Large intestine (tissue), 3 donors: ENCODE data around the gene UFSP2. TPM values are rescaled to one million over a fixed set of nuclear protein-coding genes. Genes with fewer than 3 reads are reported as not detected.
A peak's percentile ranks its signal among the peaks of the same experiment; 100 is the strongest.

Experiments used
- DNase-seq, 2 donors: peaks; one replicate each; pipeline versions ENCODE4 v3.0.0 to v3.0.0-alpha.2; 2013
- H3K27ac ChIP-seq: one replicate; pipeline ENCODE4 v1.5.1; 2013; ENCODE audit warnings: low read length
- H3K27me3 ChIP-seq: 2 replicates; pipeline ENCODE4 v1.6.1; 2013; ENCODE audit warnings: low read length; ENCODE audit not compliant: control insufficient read depth, insufficient read depth
- H3K36me3 ChIP-seq: 2 replicates; pipeline ENCODE4 v1.6.1; 2013; ENCODE audit warnings: low read length; ENCODE audit not compliant: control insufficient read depth, insufficient read depth
- H3K4me1 ChIP-seq: one replicate; pipeline ENCODE4 v1.6.1; 2013; ENCODE audit warnings: low read length; ENCODE audit not compliant: control insufficient read depth, insufficient read depth
- H3K4me3 ChIP-seq: one replicate; pipeline ENCODE4 v1.5.1; 2013; ENCODE audit warnings: low read length
- H3K9me3 ChIP-seq: one replicate; pipeline ENCODE4 v1.6.1; 2013; ENCODE audit warnings: mild to moderate bottlenecking, low read depth, low read length, moderate library complexity; ENCODE audit not compliant: control insufficient read depth
- WGBS: methylation state at CpG from one replicate; pipeline ENCODE4 v1.1.5; 2013; ENCODE audit warnings: low lambda C conversion rate; ENCODE audit not compliant: insufficient coverage; 5-methylcytosine and 5-hydroxymethylcytosine counted together
- polyA plus RNA-seq: library from polyadenylated mRNA; unstranded; fragments of 120-200 nt; gene quantifications from one replicate; pipeline ENCODE4 v1.2.1, GENCODE V29; 2013

Gene UFSP2
- polyA plus RNA-seq, 1 donor, result 30.0 TPM

- Histone ChIP-seq H3K36me3 (no peaks in the 10 kb centered on the region), H3K4me1 (no peaks in the 10 kb centered on the region), H3K4me3 (no peak overlapping the region), H3K27ac (no peak overlapping the region), H3K27me3 (peaks cover 2% of the 10 kb centered on the region), H3K9me3 (no peaks in the 10 kb centered on the region)
- DNase-seq, result no peak
Observed at GRCh38 chr4:185435466-185435865, 9.7 kb upstream of the UFSP2 start.

DNA sequence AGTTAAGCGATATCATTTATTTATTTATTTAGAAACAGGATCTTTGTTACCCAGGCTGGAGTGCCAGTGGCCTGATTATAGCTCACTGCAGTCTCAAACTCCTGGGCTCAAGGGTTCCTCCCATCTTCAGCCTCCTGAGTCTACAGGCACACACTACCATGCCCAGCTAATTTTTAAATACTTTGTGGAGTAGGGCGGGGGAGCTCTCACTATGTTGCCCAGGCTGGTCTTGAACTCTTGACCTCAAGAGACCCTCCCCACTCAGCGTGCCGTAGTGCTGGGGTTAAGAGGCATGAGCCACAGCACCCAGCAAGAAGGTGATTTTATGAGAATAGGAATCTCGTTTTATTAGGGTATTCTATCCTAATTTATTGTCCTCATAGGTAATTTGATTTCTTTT is 3.9 kb upstream of the UFSP2 start:
- Histone ChIP-seq H3K4me3 (no peak overlapping the region), H3K36me3 (no peaks in the 10 kb centered on the region), H3K27ac (no peak overlapping the region), H3K27me3 (no peaks in the 10 kb centered on the region), H3K4me1 (peaks cover 6% of the 10 kb centered on the region), H3K9me3 (no peaks in the 10 kb centered on the region)
- no peak for DNase-seq
- WGBS, result 100% methylated on average over 1 of the region's 5 CpGs

DNA sequence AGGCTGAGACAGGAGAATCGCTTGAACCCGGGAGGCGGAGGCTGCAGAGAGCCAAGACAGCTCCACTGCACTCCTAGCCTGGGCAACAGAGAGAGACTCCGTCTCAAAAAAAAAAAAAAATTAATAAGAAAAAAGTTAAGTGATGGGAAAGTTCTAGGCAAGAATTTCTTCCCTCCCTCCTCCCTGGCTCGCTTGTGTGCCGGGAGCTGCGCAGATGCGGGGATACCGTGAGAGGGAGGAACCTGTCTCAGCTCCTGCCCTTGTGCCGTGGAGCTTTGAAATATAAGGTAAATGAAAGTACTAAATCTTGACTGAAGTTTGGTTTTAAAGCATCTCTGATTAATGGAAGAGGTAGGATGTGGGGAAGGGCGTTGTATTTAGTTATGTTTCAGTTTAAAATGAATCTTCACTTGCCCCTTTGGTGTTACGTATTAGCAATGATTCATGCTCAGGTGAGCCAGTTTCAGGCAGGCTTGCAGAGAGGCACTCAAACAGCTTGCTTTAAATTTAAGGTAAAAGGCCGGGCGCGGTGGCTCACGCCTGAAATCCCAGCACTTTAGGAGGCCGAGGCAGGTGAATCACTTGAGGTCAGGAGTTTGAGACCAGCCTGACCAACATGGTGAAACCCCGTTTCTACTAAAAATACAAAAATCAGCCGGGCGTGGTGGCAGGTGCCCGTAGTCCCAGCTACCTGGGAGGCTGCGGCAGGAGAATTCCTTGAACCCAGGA is 1.4 kb upstream of the UFSP2 start:
- DNase-seq, result no peak
- peaks cover 2% of the 10 kb centered on the region for H3K36me3 ChIP-seq
- H3K9me3 ChIP-seq, result no peaks in the 10 kb centered on the region
- no peak overlapping the region for H3K27ac ChIP-seq
- peaks cover 6% of the 10 kb centered on the region for H3K4me1 ChIP-seq
- WGBS, result 90% methylated on average over 2 of the region's 22 CpGs
- H3K4me3 ChIP-seq, result no peak overlapping the region
- no peaks in the 10 kb centered on the region for H3K27me3 ChIP-seq

- WGBS, result 0% methylated on average over 2 of the region's 13 CpGs
- Histone ChIP-seq H3K27me3 (no peaks in the 10 kb centered on the region), H3K36me3 (peaks cover 12% of the 10 kb centered on the region), H3K4me3 (peak overlapping the region; percentile 94), H3K9me3 (no peaks in the 10 kb centered on the region), H3K4me1 (peaks cover 6% of the 10 kb centered on the region), H3K27ac (peak overlapping the region; percentile 66)
- DNase-seq, result no peak
Observed at GRCh38 chr4:185424905-185425646, 688 bp downstream of the UFSP2 start.

GRCh38 chr4:185421366-185422124 is 4.2 kb downstream of the UFSP2 start:
- DNase-seq, result no peak
- H3K4me3 ChIP-seq, result no peak overlapping the region
- no peaks in the 10 kb centered on the region for H3K27me3 ChIP-seq
- no peaks in the 10 kb centered on the region for H3K9me3 ChIP-seq
- H3K36me3 ChIP-seq, result peaks cover 25% of the 10 kb centered on the region
- no peak overlapping the region for H3K27ac ChIP-seq
- peaks cover 6% of the 10 kb centered on the region for H3K4me1 ChIP-seq
- no CpG with 5 or more reads among the region's 2 CpGs for WGBS

DNA sequence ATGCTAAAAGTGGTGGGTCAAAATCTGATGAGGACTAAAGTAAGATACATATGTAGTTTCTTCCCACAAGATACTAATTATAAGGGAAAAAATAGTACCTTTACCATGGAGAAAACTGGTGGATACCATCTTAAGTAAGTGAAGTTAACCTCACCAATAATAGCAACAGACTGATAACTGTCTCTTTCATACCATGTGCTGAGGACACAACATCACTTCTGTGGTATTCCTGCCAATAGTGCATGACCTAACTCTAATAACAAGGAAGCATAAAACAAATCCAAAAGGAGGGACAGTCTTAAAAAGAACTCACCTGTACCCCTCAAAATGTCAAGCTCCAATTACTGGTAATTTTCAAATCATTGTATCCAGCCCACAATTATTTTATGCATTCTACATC is 8.8 kb downstream of the UFSP2 start:
- no peak overlapping the region for H3K27ac ChIP-seq
- H3K36me3 ChIP-seq, result peaks cover 42% of the 10 kb centered on the region
- H3K4me3 ChIP-seq, result no peak overlapping the region
- no peaks in the 10 kb centered on the region for H3K9me3 ChIP-seq
- no peaks in the 10 kb centered on the region for H3K4me1 ChIP-seq
- no peak for DNase-seq
- H3K27me3 ChIP-seq, result no peaks in the 10 kb centered on the region

DNA sequence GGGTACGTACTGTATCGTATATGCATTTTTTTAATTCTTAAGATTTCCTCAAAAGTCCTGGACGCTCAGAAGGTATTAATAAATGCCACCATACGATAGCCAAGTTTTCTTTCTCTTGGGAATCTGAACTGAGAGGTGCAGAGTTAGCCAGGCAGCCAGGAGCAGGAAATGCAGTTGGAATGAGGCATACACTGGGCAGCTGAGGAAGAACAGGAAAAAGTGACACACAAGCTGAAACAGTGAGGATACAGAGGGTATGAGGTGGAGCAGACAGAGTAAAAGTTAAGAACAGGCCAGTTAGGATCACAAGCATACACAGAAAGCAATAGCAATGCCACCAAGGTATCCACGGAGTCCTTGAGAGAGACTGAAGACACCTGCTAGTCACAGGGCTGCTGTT is 13.4 kb downstream of the UFSP2 start:
- no peaks in the 10 kb centered on the region for H3K4me1 ChIP-seq
- no peaks in the 10 kb centered on the region for H3K9me3 ChIP-seq
- DNase-seq, result no peak
- no peak overlapping the region for H3K27ac ChIP-seq
- H3K4me3 ChIP-seq, result no peak overlapping the region
- H3K36me3 ChIP-seq, result peaks cover 48% of the 10 kb centered on the region
- no peaks in the 10 kb centered on the region for H3K27me3 ChIP-seq
- 92% methylated on average over 2 of the region's 5 CpGs for WGBS

DNA sequence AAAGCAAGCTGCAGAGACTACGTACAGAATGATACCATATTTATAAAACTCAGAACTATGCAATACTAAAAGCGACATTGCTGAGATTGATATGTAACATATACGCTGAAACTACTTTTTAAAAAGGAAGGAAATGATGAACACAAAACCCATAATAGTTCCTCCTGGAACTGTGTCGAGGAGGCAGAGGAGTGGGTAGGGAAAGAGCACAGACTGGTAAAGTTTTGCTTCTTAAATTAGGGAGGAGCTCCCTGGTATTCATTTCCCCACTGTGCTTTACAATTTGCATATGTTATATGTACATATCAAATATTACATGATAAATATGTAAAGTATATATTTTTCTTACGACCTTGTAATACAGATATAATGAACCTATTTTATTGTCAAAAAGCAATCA is 13.9 kb downstream of the UFSP2 start:
- H3K9me3 ChIP-seq, result no peaks in the 10 kb centered on the region
- H3K27ac ChIP-seq, result no peak overlapping the region
- H3K36me3 ChIP-seq, result peaks cover 42% of the 10 kb centered on the region
- H3K4me1 ChIP-seq, result no peaks in the 10 kb centered on the region
- no peak overlapping the region for H3K4me3 ChIP-seq
- H3K27me3 ChIP-seq, result no peaks in the 10 kb centered on the region
- DNase-seq, result no peak
- WGBS, result 89% methylated on average over 4 of the region's 5 CpGs

- 100% methylated on average over 2 of the region's 2 CpGs for WGBS
- Histone ChIP-seq H3K4me1 (no peaks in the 10 kb centered on the region), H3K36me3 (peaks cover 48% of the 10 kb centered on the region), H3K4me3 (no peak overlapping the region), H3K9me3 (no peaks in the 10 kb centered on the region), H3K27me3 (no peaks in the 10 kb centered on the region), H3K27ac (no peak overlapping the region)
- DNase-seq, result no peak
Observed at GRCh38 chr4:185408432-185408831, 17.3 kb downstream of the UFSP2 start.

DNA sequence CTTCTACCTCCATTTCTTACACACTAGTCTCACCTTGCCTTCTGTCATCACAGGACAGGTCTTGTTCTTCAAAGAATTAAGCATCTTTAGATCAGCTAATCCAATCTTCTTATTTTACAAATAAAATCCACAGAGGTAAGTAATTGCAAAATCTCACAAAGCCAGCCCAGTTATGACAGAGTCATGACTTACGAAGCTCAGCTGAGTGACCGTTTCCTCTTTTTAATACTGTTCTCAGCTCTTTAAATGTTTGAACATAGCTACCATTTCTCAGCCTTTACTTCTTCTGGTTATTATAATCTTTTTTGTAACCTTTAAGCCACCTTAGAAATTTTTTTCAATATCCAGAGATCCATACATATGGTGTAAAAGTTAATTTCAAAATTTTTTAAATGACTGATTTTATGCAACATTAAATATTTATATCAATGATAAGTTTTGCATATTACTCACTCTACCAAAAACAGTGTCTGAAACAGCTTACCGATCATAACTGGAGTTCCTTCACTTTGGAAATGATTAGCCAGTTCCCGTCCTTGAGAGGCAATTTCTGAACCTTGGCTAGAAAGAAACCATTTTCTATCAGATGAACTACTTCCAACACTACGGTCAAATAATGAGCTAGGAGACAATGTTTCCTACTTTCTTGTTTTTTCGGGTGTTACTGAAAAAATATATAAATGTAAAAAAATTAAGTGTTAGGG is 20.3 kb downstream of the UFSP2 start:
- no peaks in the 10 kb centered on the region for H3K27me3 ChIP-seq
- DNase-seq, result no peak
- H3K9me3 ChIP-seq, result no peaks in the 10 kb centered on the region
- H3K36me3 ChIP-seq, result peaks cover 49% of the 10 kb centered on the region
- no peaks in the 10 kb centered on the region for H3K4me1 ChIP-seq
- H3K27ac ChIP-seq, result no peak overlapping the region
- no peak overlapping the region for H3K4me3 ChIP-seq
- 94% methylated on average over 3 of the region's 6 CpGs for WGBS
